T follicular helper cell (primary cell): ENCODE measurements around the gene CCDC3.
"Not testable (repeated sequence)": the region's sequence is repeated elsewhere in the genome, so short reads cannot be mapped to it uniquely, and the experiment has no call there.

Source experiments
- DNase-seq: peaks from one replicate; pipeline ENCODE4 v3.0.0-alpha.2; 2020; ENCODE audit warnings: low read depth

Gene CCDC3

GRCh38 chr10:12887780-12888179, 113.7 kb downstream of the CCDC3 start:
- DNase-seq: no peak

GRCh38 chr10:12884851-12885250, 116.7 kb downstream of the CCDC3 start:
- no peak for DNase-seq

GRCh38 chr10:12880423-12880822, 121.1 kb downstream of the CCDC3 start:
- DNase-seq: no peak

GRCh38 chr10:12877150-12877549, 124.4 kb downstream of the CCDC3 start:
- no peak for DNase-seq

- no peak for DNase-seq
Measured at GRCh38 chr10:12876266-12876665, 125.2 kb downstream of the CCDC3 start.

GRCh38 chr10:12875100-12875499, 126.4 kb downstream of the CCDC3 start:
- no peak for DNase-seq

GRCh38 chr10:12874501-12874900, 127.0 kb downstream of the CCDC3 start:
- DNase-seq: no peak

- no peak for DNase-seq
Measured at GRCh38 chr10:12873172-12873571, 128.3 kb downstream of the CCDC3 start.

GRCh38 chr10:12872577-12872976, 128.9 kb downstream of the CCDC3 start:
- no peak for DNase-seq

- DNase-seq: no peak
Measured at GRCh38 chr10:12869427-12869826, 132.1 kb downstream of the CCDC3 start.

- DNase-seq: no peak
Measured at GRCh38 chr10:12868229-12868628, 133.3 kb downstream of the CCDC3 start.

GRCh38 chr10:12865515-12865914, 136.0 kb downstream of the CCDC3 start:
- not testable (repeated sequence) for DNase-seq

GRCh38 chr10:12862459-12862858, 139.1 kb downstream of the CCDC3 start:
- DNase-seq: no peak

GRCh38 chr10:12854988-12855387, 146.5 kb downstream of the CCDC3 start:
- no peak for DNase-seq

GRCh38 chr10:12852687-12853086, 148.8 kb downstream of the CCDC3 start:
- no peak for DNase-seq

GRCh38 chr10:12849319-12850181, 152.0 kb downstream of the CCDC3 start:
- DNase-seq: no peak

- DNase-seq: no peak
Measured at GRCh38 chr10:12848439-12849173, 152.9 kb downstream of the CCDC3 start.

GRCh38 chr10:12847361-12847975, 154.0 kb downstream of the CCDC3 start:
- DNase-seq: no peak

- no peak for DNase-seq
Measured at GRCh38 chr10:12846718-12847117, 154.8 kb downstream of the CCDC3 start.
